ENCODE measurements around the gene C3orf20.

DNA sequence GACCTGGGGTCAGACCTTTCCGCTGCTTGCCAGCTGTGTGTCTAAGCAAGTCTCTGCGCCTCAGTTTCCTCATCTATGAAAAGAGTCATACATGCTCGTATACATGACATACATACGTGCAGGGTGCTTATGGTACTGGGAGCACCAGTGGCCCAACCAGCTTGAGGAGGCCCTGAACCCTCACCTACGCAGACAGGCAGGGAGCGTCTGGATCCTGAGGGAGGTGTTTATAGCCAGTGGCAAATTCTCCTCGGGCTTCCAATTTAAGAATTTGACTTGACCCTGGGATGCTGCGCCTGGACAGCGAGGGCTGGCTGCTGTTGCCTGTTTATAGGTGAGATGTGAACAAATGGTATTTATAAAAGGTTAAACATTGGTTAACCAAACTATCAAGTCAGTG, 126.1 kb downstream of the C3orf20 start:
- TF ChIP-seq, protein P1, sequence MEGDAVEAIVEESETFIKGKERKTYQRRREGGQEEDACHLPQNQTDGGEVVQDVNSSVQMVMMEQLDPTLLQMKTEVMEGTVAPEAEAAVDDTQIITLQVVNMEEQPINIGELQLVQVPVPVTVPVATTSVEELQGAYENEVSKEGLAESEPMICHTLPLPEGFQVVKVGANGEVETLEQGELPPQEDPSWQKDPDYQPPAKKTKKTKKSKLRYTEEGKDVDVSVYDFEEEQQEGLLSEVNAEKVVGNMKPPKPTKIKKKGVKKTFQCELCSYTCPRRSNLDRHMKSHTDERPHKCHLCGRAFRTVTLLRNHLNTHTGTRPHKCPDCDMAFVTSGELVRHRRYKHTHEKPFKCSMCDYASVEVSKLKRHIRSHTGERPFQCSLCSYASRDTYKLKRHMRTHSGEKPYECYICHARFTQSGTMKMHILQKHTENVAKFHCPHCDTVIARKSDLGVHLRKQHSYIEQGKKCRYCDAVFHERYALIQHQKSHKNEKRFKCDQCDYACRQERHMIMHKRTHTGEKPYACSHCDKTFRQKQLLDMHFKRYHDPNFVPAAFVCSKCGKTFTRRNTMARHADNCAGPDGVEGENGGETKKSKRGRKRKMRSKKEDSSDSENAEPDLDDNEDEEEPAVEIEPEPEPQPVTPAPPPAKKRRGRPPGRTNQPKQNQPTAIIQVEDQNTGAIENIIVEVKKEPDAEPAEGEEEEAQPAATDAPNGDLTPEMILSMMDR (IDR thresholded peaks at IDR 0.05) = no peak
- TF ChIP-seq EZH2 (IDR thresholded peaks at IDR 0.05; ENCODE audit: borderline replicate concordance, insufficient read depth, low read depth, low read length, poor library complexity, severe bottlenecking) = no peak
